ENCODE results near the gene TMED1.

DNA sequence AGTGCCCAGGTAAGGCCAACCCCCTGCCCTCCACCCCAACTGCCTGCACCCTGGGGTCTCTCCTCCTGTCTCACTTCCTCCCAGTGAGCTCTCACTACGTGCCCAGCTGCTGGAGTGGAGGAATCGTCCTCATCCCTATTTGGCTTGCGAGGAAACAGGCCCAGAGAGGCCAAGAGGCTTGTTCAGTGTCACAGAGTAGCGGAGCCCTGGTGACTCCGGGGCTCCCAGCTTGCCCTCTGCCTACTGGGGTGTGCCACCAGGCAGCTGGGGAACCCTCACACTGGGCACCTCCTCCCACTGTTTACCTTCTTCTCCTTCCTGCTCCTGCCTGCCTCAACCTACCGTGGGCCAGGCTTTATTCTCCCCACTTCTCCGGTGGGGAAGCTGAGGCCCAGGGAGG lies 5.6 kb downstream of the TMED1 start:
- TF ChIP-seq, protein P1, sequence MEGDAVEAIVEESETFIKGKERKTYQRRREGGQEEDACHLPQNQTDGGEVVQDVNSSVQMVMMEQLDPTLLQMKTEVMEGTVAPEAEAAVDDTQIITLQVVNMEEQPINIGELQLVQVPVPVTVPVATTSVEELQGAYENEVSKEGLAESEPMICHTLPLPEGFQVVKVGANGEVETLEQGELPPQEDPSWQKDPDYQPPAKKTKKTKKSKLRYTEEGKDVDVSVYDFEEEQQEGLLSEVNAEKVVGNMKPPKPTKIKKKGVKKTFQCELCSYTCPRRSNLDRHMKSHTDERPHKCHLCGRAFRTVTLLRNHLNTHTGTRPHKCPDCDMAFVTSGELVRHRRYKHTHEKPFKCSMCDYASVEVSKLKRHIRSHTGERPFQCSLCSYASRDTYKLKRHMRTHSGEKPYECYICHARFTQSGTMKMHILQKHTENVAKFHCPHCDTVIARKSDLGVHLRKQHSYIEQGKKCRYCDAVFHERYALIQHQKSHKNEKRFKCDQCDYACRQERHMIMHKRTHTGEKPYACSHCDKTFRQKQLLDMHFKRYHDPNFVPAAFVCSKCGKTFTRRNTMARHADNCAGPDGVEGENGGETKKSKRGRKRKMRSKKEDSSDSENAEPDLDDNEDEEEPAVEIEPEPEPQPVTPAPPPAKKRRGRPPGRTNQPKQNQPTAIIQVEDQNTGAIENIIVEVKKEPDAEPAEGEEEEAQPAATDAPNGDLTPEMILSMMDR (IDR thresholded peaks at IDR 0.05) = no peak
- no peak for TF ChIP-seq POLR2A (IDR thresholded peaks at IDR 0.05)

Measured in thyroid gland (tissue), 4 donors.